GM12864 (cell line): ENCODE data around the gene PSEN1.

Experiments
- DNase-seq: peaks from one replicate; pipeline ENCODE4 v3.0.0-alpha.2; 2011; ENCODE audit warnings: low read depth
- H3K4me3 ChIP-seq: 2 replicates; pipeline ENCODE4 v1.5.1; 2011; ENCODE audit warnings: mild to moderate bottlenecking, low read depth, low read length, control low read depth
- CTCF ChIP-seq: IDR thresholded peaks from 2 replicates; pipeline ENCODE4 v1.5.1; 2011; ENCODE audit warnings: low read depth, mild to moderate bottlenecking, moderate library complexity, low read length, control low read depth, inconsistent platforms; ENCODE audit errors: missing control alignments

The PSEN1 gene

GRCh38 chr14:73237786-73238423 lies 101.6 kb downstream of the PSEN1 start:
- DNase-seq, result no peak
- H3K4me3 ChIP-seq, result peak overlapping the region; percentile 30
- no peak for TF ChIP-seq CTCF

GRCh38 chr14:73238424-73238852 lies 102.1 kb downstream of the PSEN1 start:
- peak overlapping the region; percentile 30; the same call in 1 of the 2 replicates for H3K4me3 ChIP-seq
- no peak for DNase-seq
- TF ChIP-seq CTCF, result no peak

- no peak for DNase-seq
- no peak for TF ChIP-seq CTCF
These were observed 102.6 kb downstream of the PSEN1 start for GRCh38 chr14:73238941-73239340.

GRCh38 chr14:73239393-73240241 lies 103.3 kb downstream of the PSEN1 start:
- no peak for TF ChIP-seq CTCF
- no peak for DNase-seq
- H3K4me3 ChIP-seq, result no peak overlapping the region

More at GRCh38 chr14:73238941-73239340, 102.6 kb downstream of the PSEN1 start:
- H3K4me3 ChIP-seq, result no peak overlapping the region

- no peak for DNase-seq
- H3K4me3 ChIP-seq, result no peak overlapping the region
- TF ChIP-seq CTCF, result no peak
These were observed 104.6 kb downstream of the PSEN1 start for GRCh38 chr14:73240816-73241480.

- no peak overlapping the region for H3K4me3 ChIP-seq
- DNase-seq, result no peak
- TF ChIP-seq CTCF, result no peak
These were observed 105.3 kb downstream of the PSEN1 start for GRCh38 chr14:73241481-73242165.
